ENCODE data around the gene GINS3.

DNA sequence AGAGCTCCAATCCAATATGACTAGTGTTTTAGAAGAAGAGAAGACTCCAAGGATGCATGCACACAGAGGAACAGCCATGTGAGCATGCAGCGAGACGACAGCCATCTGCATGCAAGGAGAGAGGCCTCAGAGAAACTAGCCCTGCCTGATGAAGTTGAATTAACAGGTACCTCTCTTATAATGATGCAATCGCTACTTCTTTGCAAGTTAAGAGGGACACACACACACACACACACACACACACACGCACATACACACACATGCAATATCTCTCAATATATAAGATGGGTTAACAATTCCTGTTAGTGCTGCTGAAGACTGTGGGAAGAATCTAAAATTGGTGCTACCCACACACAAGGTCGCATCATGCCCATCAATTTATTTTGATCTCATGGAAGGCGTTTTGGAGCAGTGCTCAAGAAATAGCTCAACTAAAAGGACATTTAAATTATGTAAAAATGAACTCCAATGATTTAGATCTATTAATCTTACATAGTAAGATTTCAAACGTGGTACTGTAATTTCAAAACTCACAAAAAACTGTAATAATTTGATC is 7.0 kb upstream of the GINS3 start:
- TF ChIP-seq, protein P1, sequence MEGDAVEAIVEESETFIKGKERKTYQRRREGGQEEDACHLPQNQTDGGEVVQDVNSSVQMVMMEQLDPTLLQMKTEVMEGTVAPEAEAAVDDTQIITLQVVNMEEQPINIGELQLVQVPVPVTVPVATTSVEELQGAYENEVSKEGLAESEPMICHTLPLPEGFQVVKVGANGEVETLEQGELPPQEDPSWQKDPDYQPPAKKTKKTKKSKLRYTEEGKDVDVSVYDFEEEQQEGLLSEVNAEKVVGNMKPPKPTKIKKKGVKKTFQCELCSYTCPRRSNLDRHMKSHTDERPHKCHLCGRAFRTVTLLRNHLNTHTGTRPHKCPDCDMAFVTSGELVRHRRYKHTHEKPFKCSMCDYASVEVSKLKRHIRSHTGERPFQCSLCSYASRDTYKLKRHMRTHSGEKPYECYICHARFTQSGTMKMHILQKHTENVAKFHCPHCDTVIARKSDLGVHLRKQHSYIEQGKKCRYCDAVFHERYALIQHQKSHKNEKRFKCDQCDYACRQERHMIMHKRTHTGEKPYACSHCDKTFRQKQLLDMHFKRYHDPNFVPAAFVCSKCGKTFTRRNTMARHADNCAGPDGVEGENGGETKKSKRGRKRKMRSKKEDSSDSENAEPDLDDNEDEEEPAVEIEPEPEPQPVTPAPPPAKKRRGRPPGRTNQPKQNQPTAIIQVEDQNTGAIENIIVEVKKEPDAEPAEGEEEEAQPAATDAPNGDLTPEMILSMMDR (conservative IDR thresholded peaks at IDR 0.05) = no peak
- no peak for TF ChIP-seq ZFX (IDR thresholded peaks at IDR 0.05)
